HG03521 (cell line): Measurements from ENCODE around the gene DOCK2.

Source experiments
- ATAC-seq: cut with Tn5 transposase; IDR thresholded peaks from one replicate; pipeline ENCODE4 v1.9.1; 2021; ENCODE audit warnings: mild to moderate bottlenecking, moderate library complexity; ENCODE audit not compliant: unreplicated experiment

Gene DOCK2

GRCh38 chr5:169886677-169887076, 249.6 kb downstream of the DOCK2 start:
- no peak for ATAC-seq

- ATAC-seq: no peak
These were observed 252.5 kb downstream of the DOCK2 start for GRCh38 chr5:169889572-169889971.

GRCh38 chr5:169893010-169893409, 255.9 kb downstream of the DOCK2 start:
- no peak for ATAC-seq

DNA sequence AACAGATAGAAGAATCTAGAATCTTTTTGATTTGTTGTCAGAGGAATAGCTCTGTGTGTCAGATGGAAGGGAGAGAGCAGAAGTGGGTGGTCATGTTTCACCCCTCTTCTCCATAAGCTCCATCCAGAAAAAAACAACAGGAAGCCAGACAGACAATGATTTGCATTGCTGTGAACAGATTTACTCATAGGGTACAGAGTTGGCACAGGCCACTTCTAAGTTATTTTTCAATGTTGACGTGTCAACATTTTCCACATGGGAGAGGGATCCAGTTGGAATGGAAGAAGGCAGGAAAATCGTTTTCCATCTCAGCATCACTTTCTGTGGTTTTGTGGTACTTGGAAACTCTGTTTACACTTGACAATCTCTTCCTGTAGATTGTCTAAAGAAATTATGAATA, 256.5 kb downstream of the DOCK2 start:
- no peak for ATAC-seq

GRCh38 chr5:169895926-169896325, 258.9 kb downstream of the DOCK2 start:
- ATAC-seq: no peak

- ATAC-seq: no peak
These were observed 260.4 kb downstream of the DOCK2 start for GRCh38 chr5:169897481-169897880.

DNA sequence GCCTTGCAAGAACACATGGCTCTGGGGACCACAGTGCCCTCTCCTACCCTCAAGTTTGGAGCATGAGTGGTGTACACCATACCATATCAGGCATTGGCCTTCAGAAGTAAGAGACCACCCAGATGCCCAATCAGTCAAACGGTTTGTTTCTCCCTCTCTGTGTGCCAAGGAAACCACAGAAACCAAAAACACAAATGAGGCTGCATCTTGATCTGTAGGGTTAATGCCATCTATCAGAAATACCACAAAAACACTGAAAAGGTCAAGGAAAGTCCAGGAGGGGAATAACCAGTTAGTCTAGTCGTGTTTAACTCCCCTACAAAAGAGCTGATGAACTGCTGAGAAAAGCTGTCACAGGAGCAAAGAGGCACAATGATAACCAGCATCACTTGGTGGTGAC, 264.8 kb downstream of the DOCK2 start:
- no peak for ATAC-seq

GRCh38 chr5:169904059-169904458, 267.0 kb downstream of the DOCK2 start:
- ATAC-seq: no peak

- ATAC-seq: no peak
These were observed 267.4 kb downstream of the DOCK2 start for GRCh38 chr5:169904508-169904907.

GRCh38 chr5:169905017-169905416, 267.9 kb downstream of the DOCK2 start:
- ATAC-seq: no peak

DNA sequence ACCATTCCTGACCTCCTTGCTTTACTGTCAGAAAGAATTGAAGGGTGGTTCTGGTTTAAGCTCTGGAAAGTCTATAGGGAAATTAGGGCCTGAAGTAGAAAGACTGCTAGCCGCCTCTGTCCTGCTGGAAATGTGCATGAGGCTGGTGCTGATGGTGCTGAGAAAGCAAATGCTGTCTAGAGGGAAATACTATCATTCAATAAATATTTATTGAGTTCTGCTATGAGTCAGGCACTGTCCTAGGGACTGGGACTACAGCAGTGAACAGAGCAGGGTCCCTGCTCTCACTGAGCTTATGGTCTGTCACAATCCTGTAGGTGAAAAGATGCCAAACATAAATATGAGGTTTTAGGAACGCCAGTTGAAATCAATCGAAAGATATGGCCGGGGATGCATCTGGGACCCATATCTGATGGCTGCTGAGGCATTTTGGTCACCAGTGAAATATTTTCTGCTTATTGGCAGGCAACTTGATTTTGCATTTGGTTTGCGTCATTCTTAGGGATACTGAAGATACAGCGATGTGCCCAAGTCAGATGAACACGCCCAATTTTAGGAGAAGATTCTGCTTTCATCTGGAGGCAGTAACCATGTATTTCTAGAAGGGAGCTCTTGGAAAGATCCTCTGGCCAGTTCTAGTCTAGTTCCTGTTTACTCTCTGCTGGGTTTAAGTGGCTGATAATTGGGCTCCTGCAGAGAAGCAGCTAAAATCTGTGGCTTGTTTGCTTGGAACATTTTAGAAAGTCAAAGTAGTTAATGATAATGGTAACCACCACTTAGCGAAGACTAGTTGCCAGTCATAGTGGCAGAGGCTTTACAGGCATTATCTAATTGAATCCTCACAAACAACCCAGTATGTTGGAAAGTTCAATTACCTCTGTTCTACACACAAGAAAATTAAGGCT, 269.9 kb downstream of the DOCK2 start:
- ATAC-seq: no peak

GRCh38 chr5:169908864-169909263, 271.8 kb downstream of the DOCK2 start:
- no peak for ATAC-seq

DNA sequence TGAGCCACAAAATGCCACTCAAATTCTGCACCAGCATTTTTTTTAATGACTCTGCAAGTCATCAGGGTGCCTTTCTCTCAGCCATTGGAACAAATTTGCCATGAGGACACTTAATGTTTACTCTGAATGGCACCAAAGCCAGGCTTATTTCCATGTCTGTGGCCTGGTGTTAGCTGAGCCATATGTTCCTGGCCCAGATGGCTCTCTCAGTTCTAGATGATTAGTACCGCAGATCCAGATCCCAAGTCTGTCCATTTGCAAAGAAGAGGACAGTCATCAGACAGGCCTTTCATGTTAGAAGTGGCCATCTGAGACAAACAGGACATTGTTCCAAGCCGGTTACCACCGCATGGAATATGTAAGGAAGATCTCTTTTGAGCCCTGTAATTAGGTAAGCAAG, 272.9 kb downstream of the DOCK2 start:
- ATAC-seq: no peak

DNA sequence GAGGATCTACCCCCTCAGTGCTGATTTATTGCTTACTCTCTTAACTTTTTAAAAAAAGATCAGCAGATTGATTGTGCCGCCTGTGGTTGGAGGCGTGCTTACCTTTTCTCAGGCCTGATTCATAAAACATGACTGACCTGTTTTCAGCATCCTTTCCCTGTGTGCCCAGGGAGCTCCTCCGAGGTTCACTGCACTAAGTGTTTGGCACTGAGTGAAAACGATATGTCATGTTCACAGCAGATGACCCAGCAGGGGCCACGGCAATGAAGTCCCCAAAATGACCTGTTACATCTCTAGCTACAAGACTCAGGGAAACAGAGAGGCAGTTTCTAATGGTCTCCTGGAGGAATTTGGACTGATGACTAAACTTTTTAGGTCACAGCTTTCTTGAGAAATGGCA, 273.3 kb downstream of the DOCK2 start:
- ATAC-seq: no peak

- ATAC-seq: no peak
These were observed 274.6 kb downstream of the DOCK2 start for GRCh38 chr5:169911448-169912212.

DNA sequence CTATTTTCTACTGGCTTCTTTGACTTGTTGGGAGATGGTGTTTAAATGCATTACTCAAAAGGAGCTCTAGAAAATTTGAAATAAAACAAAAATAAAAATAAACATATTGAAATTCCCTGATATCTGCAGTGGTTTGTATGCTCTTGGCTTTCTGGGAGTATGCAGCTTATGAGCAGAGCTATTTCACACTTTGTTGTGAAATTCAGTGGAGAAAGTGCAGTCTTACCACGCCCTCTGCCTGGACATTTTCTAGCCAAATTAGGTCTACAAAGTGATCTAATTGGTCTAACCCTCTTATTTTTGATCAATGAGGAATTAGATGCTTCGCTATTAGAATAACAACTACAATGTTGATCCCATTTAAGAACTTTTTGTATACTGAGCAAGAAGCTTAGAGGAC, 276.4 kb downstream of the DOCK2 start:
- ATAC-seq: no peak

DNA sequence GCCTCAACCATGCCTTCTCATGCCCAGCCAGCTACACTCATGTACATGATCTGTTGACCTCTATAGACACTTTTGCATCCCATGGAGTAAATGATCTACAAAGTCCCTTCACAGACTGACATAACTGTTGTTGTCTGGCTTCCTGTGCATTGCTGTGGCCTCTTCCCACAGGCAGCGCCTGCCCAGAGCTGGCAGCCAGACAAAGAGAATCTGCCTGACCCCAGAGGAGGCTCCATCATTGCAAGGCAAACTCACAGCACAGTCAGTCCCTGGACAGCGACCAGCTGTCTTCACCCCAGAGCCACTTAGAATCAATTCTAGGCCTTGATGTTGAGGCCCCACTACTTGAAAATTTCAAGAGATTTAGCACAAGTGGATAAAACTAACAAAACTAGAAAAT, 277.7 kb downstream of the DOCK2 start:
- no peak for ATAC-seq

DNA sequence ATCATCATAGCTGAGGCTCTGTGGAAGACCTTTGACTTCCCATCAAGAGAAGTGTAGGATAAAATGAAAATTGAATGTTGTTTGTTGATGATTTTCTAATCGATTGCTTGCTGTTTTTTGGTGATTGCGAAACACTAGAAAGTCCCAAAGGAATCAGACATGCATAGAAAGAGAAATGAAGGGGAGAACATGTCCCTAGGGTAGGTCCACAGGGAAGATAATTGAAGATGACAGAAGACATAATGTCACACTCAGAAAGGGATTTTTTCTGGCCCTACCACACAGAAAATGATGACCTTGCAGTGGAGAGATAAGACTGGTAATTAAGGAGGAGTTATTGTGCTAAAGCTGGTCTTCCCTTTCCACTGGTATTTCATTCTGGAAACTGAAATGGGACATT, 280.4 kb downstream of the DOCK2 start:
- ATAC-seq: no peak

GRCh38 chr5:169918228-169918627, 281.2 kb downstream of the DOCK2 start:
- no peak for ATAC-seq

- ATAC-seq: no peak
These were observed 283.4 kb downstream of the DOCK2 start for GRCh38 chr5:169920474-169920873.

DNA sequence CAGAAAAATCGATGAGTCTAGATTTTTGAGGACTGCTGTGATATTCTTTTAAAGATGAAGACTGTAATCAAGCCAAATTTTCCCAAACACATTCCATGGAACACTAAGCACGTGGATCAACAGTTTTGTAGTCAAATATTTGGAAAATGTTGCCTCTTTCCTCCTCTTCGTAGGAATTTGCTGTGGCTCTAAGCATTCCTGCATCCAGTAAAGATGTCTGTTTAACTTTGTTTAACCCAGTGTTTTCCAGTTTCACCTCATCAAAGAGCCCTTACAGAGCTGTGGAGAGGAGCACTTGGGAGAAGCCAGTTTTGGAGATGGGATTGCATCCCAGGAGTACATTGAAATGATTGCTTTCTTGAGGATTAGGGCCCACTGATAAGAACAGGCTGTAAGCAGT, 284.3 kb downstream of the DOCK2 start:
- ATAC-seq: no peak

- no peak for ATAC-seq
These were observed 284.9 kb downstream of the DOCK2 start for GRCh38 chr5:169921949-169922348.
